ENCODE results near the gene MAP2K6. TPM values are rescaled to one million over a fixed set of nuclear protein-coding genes. Genes with fewer than 3 reads are reported as not detected.

The MAP2K6 gene
- total and polyA plus RNA-seq, 2 of the 8 experiments (the other 6 are each of a cell fraction or from before 2014, with no cell fraction given) = 11.0 to 44.1 TPM

GRCh38 chr17:69575346-69575761, 160.9 kb downstream of the MAP2K6 start:
- CTCF ChIA-PET (ENCODE audit: partially characterized antibody) = interaction anchor here (1.1 to 2.2 kb wide), 2 partner anchors 32 to 34 kb away, joined by 4 to 6 read pairs; no protein-coding TSS in a partner anchor
- Histone ChIP-seq H2BK5ac (ENCODE audit: low read depth, low read length) (no peak overlapping the region), H2AFZ (ENCODE audit: low read length) (no peak overlapping the region), H3K18ac (ENCODE audit: extremely low read depth, low read length) (no peak overlapping the region), H4K8ac (ENCODE audit: extremely low read depth, insufficient read depth, low read length) (no peak overlapping the region), H3K4ac (replicated peaks; ENCODE audit: insufficient read length, low read depth, low read length) (no peak overlapping the region), H3K23me2 (ENCODE audit: low read depth, low read length) (no peaks in the 10 kb centered on the region), H2BK12ac (ENCODE audit: low read depth, low read length) (no peak overlapping the region), H2BK120ac (replicated peaks; ENCODE audit: low read depth, low read length) (no peak overlapping the region), H3K56ac (replicated peaks; ENCODE audit: insufficient read length, low read depth, low read length) (no peak overlapping the region), H3K9ac (replicated peaks in 1 of 4; ENCODE audit: extremely low read depth in 1 of 4, low read depth in 3 of 4, low read length in 3 of 4) (no peak overlapping the region), H4K5ac (ENCODE audit: insufficient read length, low read depth, low read length) (no peak overlapping the region), H2AK5ac (ENCODE audit: low read depth, low read length) (no peak overlapping the region), H3K4me2 (ENCODE audit: insufficient read depth in 1 of 2, low read depth in 2 of 2, low read length in 2 of 2) (no peak overlapping the region), H3K9me3 (ENCODE audit: insufficient read depth in 2 of 2, low read depth in 1 of 2, low read length in 1 of 2) (no peaks in the 10 kb centered on the region), H3K14ac (ENCODE audit: insufficient read length) (no peak overlapping the region), H3K27me3 (replicated peaks in 1 of 4; ENCODE audit: control insufficient read depth in 3 of 4, extremely low read depth in 1 of 4, insufficient read depth in 3 of 4, low read length in 3 of 4) (no peaks in the 10 kb centered on the region), H3K4me1 (replicated peaks in 1 of 4; ENCODE audit: control insufficient read depth in 3 of 4, insufficient read depth in 4 of 4, low read length in 3 of 4) (peaks cover 0 to 7% (median 6%) of the 10 kb centered on the region in 4 experiments; a peak in 3 of 7 replicates), H3K27ac (ENCODE audit: low read depth, low read length) (no peak overlapping the region), H3K79me2 (ENCODE audit: control insufficient read depth in 1 of 2, insufficient read depth in 2 of 2, low read length in 2 of 2) (no peaks in the 10 kb centered on the region), H3K79me1 (ENCODE audit: low read depth, low read length) (no peaks in the 10 kb centered on the region), H3K36me3 (ENCODE audit: control insufficient read depth in 2 of 4, insufficient read depth in 4 of 4, low read length in 3 of 4) (no peaks in the 10 kb centered on the region), H3K23ac (ENCODE audit: insufficient read length) (no peak overlapping the region), H2BK15ac (ENCODE audit: low read length) (no peak overlapping the region), H3K4me3 (ENCODE audit: extremely low read depth in 1 of 4, insufficient read depth in 2 of 4, low read depth in 3 of 4, low read length in 4 of 4) (no peak overlapping the region), H4K20me1 (replicated peaks in 1 of 2; ENCODE audit: control insufficient read depth in 1 of 2, insufficient read depth in 2 of 2, low read length in 2 of 2) (no peaks in the 10 kb centered on the region), H4K91ac (replicated peaks; ENCODE audit: insufficient read length, low read length) (no peak overlapping the region), H2BK20ac (ENCODE audit: low read length) (no peak overlapping the region)
- TF ChIP-seq, protein P1, sequence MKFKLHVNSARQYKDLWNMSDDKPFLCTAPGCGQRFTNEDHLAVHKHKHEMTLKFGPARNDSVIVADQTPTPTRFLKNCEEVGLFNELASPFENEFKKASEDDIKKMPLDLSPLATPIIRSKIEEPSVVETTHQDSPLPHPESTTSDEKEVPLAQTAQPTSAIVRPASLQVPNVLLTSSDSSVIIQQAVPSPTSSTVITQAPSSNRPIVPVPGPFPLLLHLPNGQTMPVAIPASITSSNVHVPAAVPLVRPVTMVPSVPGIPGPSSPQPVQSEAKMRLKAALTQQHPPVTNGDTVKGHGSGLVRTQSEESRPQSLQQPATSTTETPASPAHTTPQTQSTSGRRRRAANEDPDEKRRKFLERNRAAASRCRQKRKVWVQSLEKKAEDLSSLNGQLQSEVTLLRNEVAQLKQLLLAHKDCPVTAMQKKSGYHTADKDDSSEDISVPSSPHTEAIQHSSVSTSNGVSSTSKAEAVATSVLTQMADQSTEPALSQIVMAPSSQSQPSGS (IDR thresholded peaks at IDR 0.05; ENCODE audit: low read length) = no peak
- TF ChIP-seq TAF1 (IDR thresholded peaks at IDR 0.05; ENCODE audit: low read depth, low read length) (no peak), CHD2 (IDR thresholded peaks at IDR 0.05; ENCODE audit: low read length) (no peak), YY1 (IDR thresholded peaks at IDR 0.05; ENCODE audit: low read depth, low read length) (no peak), KDM5A (IDR thresholded peaks at IDR 0.05; ENCODE audit: low read length) (no peak), PHF8 (conservative IDR thresholded peaks at IDR 0.05; ENCODE audit: low read depth, low read length) (no peak), SRF (IDR thresholded peaks at IDR 0.05; ENCODE audit: low read depth, low read length) (no peak), TBP (IDR thresholded peaks at IDR 0.05; ENCODE audit: low read depth, low read length) (no peak), CREB1 (IDR thresholded peaks at IDR 0.05) (no peak), CTBP2 (IDR thresholded peaks at IDR 0.05; ENCODE audit: borderline replicate concordance, insufficient read depth, insufficient read length, low read length) (no peak)
- POLR2A ChIA-PET (ENCODE audit: partially characterized antibody) = no interaction called here
- no peak for FAIRE-seq
- 93% methylated on average over 2 of the region's 2 CpGs; no CpG with 5 or more reads in 1 of the 2 experiments for WGBS, 2 experiments (ENCODE audit: extremely low coverage in 1 of 2, insufficient coverage in 1 of 2, insufficient read length in 1 of 2, insufficient replicate concordance in 2 of 2, low coverage in 1 of 2, low lambda C conversion rate in 2 of 2, missing lambda C conversion rate in 1 of 2)
- no peak for DNase-seq (ENCODE audit: low read depth in 1 of 2, low spot score in 2 of 2)

All from H1 (cell line).